OCI-LY7 (cell line): ENCODE measurements around the gene TUBB1. TPM values are rescaled to one million over a fixed set of nuclear protein-coding genes. Genes with fewer than 3 reads are reported as not detected.

Source experiments
- BruUV-seq: library from RNA; stranded (reverse); fragments of 400-500 nt; replicated peaks from 2 replicates; lab custom pipeline; 2021; lab: Mats Ljungman, UMichigan
- CTCF ChIA-PET: fragments of 300-600 bp; sonication (Branson Sonifier 250); formaldehyde crosslinking; loops from one replicate; lab custom pipeline; 2022; ENCODE audit warnings: antibody characterized with exemption; ENCODE audit not compliant: unreplicated experiment; lab: Charles Lee
- POLR2A ChIA-PET: fragments of 300-600 bp; sonication (Branson Sonifier 250); formaldehyde crosslinking; loops from one replicate; lab custom pipeline; 2022; ENCODE audit warnings: antibody characterized with exemption; lab: Charles Lee
- DNase-seq: peaks from one replicate; pipeline ENCODE4 v3.0.0-alpha.2; 2015; ENCODE audit warnings: low spot score
- H2AFZ ChIP-seq: fragments of 200-600 bp; sonication (generic), shearing (Covaris generic); 2 replicates; pipeline ENCODE4 v1.6.1; 2014; ENCODE audit warnings: mild to moderate bottlenecking, antibody characterized with exemption, low read length, moderate library complexity
- H3K27ac ChIP-seq: fragments of 200-600 bp; sonication (generic); 2 replicates; pipeline ENCODE4 v1.5.1; 2014; ENCODE audit warnings: mixed run types, low read depth, mild to moderate bottlenecking, moderate library complexity, low read length, inconsistent platforms; ENCODE audit not compliant: poor library complexity, severe bottlenecking
- H3K36me3 ChIP-seq: fragments of 200-600 bp; sonication (generic); 2 replicates; pipeline ENCODE4 v1.6.1; 2014; ENCODE audit warnings: mild to moderate bottlenecking, antibody characterized with exemption, low read length, moderate library complexity, mixed read lengths; ENCODE audit not compliant: insufficient read depth
- H3K4me1 ChIP-seq: fragments of 200-600 bp; sonication (generic); 2 replicates; pipeline ENCODE4 v1.5.1; 2014; ENCODE audit warnings: mild to moderate bottlenecking, low read length; ENCODE audit not compliant: insufficient read depth, poor library complexity, severe bottlenecking
- H3K4me2 ChIP-seq: fragments of 200-600 bp; sonication (generic); 2 replicates; pipeline ENCODE4 v1.6.1; 2014; ENCODE audit warnings: mild to moderate bottlenecking, low read length
- H3K4me3 ChIP-seq: fragments of 200-600 bp; sonication (generic); 2 replicates; pipeline ENCODE4 v1.5.1; 2014; ENCODE audit warnings: mild to moderate bottlenecking, low read depth, low read length; ENCODE audit not compliant: poor library complexity, severe bottlenecking
- H3K79me2 ChIP-seq: fragments of 200-600 bp; sonication (generic); 2 replicates; pipeline ENCODE4 v1.6.1; 2016; ENCODE audit warnings: low read depth, mild to moderate bottlenecking, low read length, moderate library complexity, mixed read lengths; ENCODE audit not compliant: insufficient read depth
- H3K9me2 ChIP-seq: fragments of 200-600 bp; sonication (generic); 2 replicates; pipeline ENCODE4 v1.6.1; 2016; ENCODE audit warnings: mild to moderate bottlenecking, low read length, mixed read lengths; ENCODE audit not compliant: insufficient read depth
- H3K9me3 ChIP-seq: fragments of 200-600 bp; sonication (generic); 2 replicates; pipeline ENCODE4 v1.6.1; 2014; ENCODE audit warnings: mild to moderate bottlenecking, mixed run types, low read length, mixed read lengths
- H4K20me1 ChIP-seq: fragments of 200-600 bp; sonication (generic); 2 replicates; pipeline ENCODE4 v1.6.1; 2014; ENCODE audit warnings: mild to moderate bottlenecking, antibody characterized with exemption, low read length, moderate library complexity, mixed read lengths; ENCODE audit not compliant: insufficient read depth
- CTCF ChIP-seq: fragments of 200-600 bp; sonication (generic); conservative IDR thresholded peaks from 2 replicates; pipeline ENCODE4 v1.5.1; 2014; ENCODE audit warnings: mild to moderate bottlenecking, antibody characterized with exemption, low read length, moderate library complexity, mixed read lengths
- EZH2phosphoT487 ChIP-seq: fragments of 200-600 bp; sonication (generic); IDR thresholded peaks from 2 replicates; pipeline ENCODE4 v1.6.1; 2018; ENCODE audit warnings: low read depth, borderline replicate concordance, mild to moderate bottlenecking, mixed run types, antibody characterized with exemption, low read length, moderate library complexity, mixed read lengths
- intact Hi-C: fragments of 100-400 bp; cut with micrococcal nuclease; formaldehyde crosslinking; loops from one replicate; pipeline ENCODE4 v1.10.0; 2022; ENCODE audit not compliant: unreplicated experiment
- total RNA-seq, 2 experiments: library from RNA; depleted of rRNA in 1 of 2; stranded (reverse); fragments of >200 nt in 1 of 2; shearing (Covaris generic) in 1 of 2; gene quantifications; 2 replicates each; pipeline ENCODE4 v1.2.3, GENCODE V29; 2014 to 2022

TUBB1 gene
- total RNA-seq, 2 experiments from 2014 or later: 0.11 TPM; not detected in 1

DNA sequence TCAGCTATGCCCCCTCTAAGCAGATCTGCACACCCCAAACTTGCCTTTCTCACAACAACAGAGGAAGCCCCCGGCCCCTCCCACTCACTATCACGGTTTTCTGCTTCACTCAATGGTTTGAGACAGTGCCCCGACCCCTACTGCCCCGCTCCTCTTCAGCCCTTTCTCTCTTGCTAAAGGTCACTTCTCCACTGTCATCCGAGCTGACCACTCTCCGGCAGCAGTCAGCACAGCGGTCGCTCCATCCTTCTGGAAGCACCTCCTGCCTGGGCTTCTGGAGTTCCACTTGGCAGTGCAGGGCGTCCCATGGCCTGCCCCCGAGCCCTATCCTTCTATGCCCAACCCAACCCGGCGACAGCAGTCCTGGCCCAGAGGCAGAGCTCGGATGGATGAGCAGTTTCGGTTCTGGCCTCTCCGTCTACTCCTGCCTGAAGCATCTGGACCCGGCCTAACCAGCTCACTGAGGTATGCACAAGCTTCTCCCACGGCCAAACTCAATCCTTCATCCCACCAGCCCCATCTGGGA is 16.3 kb upstream of the TUBB1 start:
- Histone ChIP-seq H4K20me1 (no peaks in the 10 kb centered on the region), H3K9me3 (no peaks in the 10 kb centered on the region), H3K36me3 (peaks cover 50% of the 10 kb centered on the region), H3K27ac (no peak overlapping the region), H3K9me2 (no peaks in the 10 kb centered on the region), H2AFZ (no peak overlapping the region), H3K4me1 (peaks cover 41% of the 10 kb centered on the region), H3K4me2 (no peak overlapping the region), H3K4me3 (no peak overlapping the region), H3K79me2 (peaks cover 19% of the 10 kb centered on the region; the same call in 1 of the 2 replicates)
- CTCF ChIA-PET: no interaction called here
- DNase-seq: no peak
- TF ChIP-seq CTCF (no peak), EZH2phosphoT487 (no peak)
- intact Hi-C loops: loop anchor here (10.0 kb wide), 1 partner anchor 162 kb away; the partner anchor contains the start of gene ZNF831
- BruUV-seq: no TSS peak
- POLR2A ChIA-PET: interaction anchor here (0.8 to 0.9 kb wide), 2 partner anchors 11 to 15 kb away, joined by 3 read pairs; no protein-coding TSS in a partner anchor

- Histone ChIP-seq H3K9me2 (no peaks in the 10 kb centered on the region), H3K4me3 (peak overlapping the region; percentile 74), H3K79me2 (peaks cover 19% of the 10 kb centered on the region; the same call in 1 of the 2 replicates), H3K27ac (peak overlapping the region; percentile 85), H2AFZ (no peak overlapping the region), H3K36me3 (peaks cover 41% of the 10 kb centered on the region), H3K4me1 (peaks cover 52% of the 10 kb centered on the region), H4K20me1 (no peaks in the 10 kb centered on the region), H3K9me3 (no peaks in the 10 kb centered on the region), H3K4me2 (peak overlapping the region; percentile 94)
- no peak for TF ChIP-seq CTCF
- TF ChIP-seq EZH2phosphoT487: no peak
- ChIA-PET CTCF (interaction anchor here (1.0 kb wide), 1 partner anchor 10 kb away, joined by 5 read pairs; no protein-coding TSS in a partner anchor), POLR2A (interaction anchor here (0.8 to 2.3 kb wide), 2 partner anchors 12 to 40 kb away, joined by 3 to 5 read pairs; no protein-coding TSS in a partner anchor)
- BruUV-seq: no TSS peak
- peak; percentile 16 for DNase-seq
- intact Hi-C loops: loop anchor here (2.0 to 10.0 kb wide), 2 partner anchors 39 to 161 kb away; partner anchors contain the start of genes PRELID3B and ZNF831
Observed at GRCh38 chr20:59003836-59004492, 15.3 kb upstream of the TUBB1 start.

GRCh38 chr20:59004493-59004762 is 14.8 kb upstream of the TUBB1 start:
- DNase-seq: no peak
- H3K9me3 ChIP-seq: no peaks in the 10 kb centered on the region
- intact Hi-C loops: loop anchor here (2.0 to 10.0 kb wide), 2 partner anchors 38 to 160 kb away; partner anchors contain the start of genes PRELID3B and ZNF831
- BruUV-seq: no TSS peak
- peaks cover 56% of the 10 kb centered on the region for H3K4me1 ChIP-seq
- no peaks in the 10 kb centered on the region for H4K20me1 ChIP-seq
- ChIA-PET POLR2A (interaction anchor here (2.3 kb wide), 1 partner anchor 39 kb away, joined by 5 read pairs; no protein-coding TSS in a partner anchor), CTCF (interaction anchor here (1.0 kb wide), 1 partner anchor 10 kb away, joined by 5 read pairs; no protein-coding TSS in a partner anchor)
- peak overlapping the region; percentile 94 for H3K4me2 ChIP-seq
- TF ChIP-seq EZH2phosphoT487 (no peak), CTCF (no peak)
- peaks cover 19% of the 10 kb centered on the region; the same call in 1 of the 2 replicates for H3K79me2 ChIP-seq
- no peaks in the 10 kb centered on the region for H3K9me2 ChIP-seq
- no peak overlapping the region; the same call in 1 of the 2 replicates for H2AFZ ChIP-seq
- H3K36me3 ChIP-seq: peaks cover 37% of the 10 kb centered on the region
- H3K4me3 ChIP-seq: peak overlapping the region; percentile 74
- peak overlapping the region; percentile 85 for H3K27ac ChIP-seq
